ENCODE measurements around the gene CLMP. TPM values are rescaled to one million over a fixed set of nuclear protein-coding genes. Genes with fewer than 3 reads are reported as not detected.

CLMP gene
- total and polyA plus RNA-seq, 4 donors: 0.12 to 1.3 (median 0.35) TPM

DNA sequence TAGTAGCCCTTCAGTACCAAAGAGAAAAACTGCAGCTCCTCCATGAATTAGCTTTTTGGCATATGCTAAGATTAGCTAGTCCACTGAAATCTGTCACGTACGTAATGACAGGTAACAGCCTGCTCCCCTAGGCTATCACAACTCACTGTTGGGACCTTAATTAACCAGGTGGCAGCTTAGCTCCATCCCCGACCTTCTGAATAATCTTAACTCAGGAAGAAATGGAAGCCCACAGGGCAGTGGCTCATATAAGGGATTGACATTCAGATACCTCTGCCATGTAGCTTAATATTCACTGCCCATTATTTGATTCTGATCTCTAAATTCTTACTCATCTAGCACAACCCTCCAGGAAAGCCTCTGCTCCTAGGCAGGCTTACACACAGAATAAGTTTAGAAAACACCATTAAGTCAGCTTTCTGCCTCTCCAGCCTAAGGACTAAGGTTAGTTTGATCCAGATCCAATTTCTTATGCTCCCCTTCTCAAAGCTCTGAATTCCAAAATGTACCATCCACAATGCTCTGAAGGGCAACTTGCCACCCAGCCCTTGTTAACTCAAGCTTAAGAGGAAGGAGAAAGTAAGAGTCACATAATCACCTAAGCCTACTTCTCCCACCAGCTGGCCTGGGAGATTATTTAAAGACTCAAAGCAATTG is 138.1 kb downstream of the CLMP start:
- Histone ChIP-seq H3K9me3 (ENCODE audit: control insufficient read depth in 4 of 4, low read length in 3 of 4) (no peaks in the 10 kb centered on the region), H3K9ac (ENCODE audit: low read depth in 1 of 2, low read length in 2 of 2) (peak overlapping the region in 1 of 2 donors; percentile 2), H3K27ac (ENCODE audit: low read depth in 1 of 2, low read length in 2 of 2) (no peak overlapping the region), H3K36me3 (ENCODE audit: control insufficient read depth in 4 of 4, insufficient read depth in 3 of 4, low read depth in 1 of 4, low read length in 3 of 4) (peaks cover 13 to 60% (median 55%) of the 10 kb centered on the region in 4 donors), H3K4me3 (ENCODE audit: low read depth in 1 of 3, low read length in 3 of 3) (no peak overlapping the region), H3K27me3 (ENCODE audit: control insufficient read depth in 4 of 4, insufficient read depth in 4 of 4, low read length in 3 of 4) (no peaks in the 10 kb centered on the region), H3K4me1 (ENCODE audit: control insufficient read depth in 4 of 4, insufficient read depth in 4 of 4, low read length in 3 of 4) (peaks cover 3 to 27% (median 20%) of the 10 kb centered on the region in 4 donors)
- no peak for DNase-seq (ENCODE audit: low spot score)
- TF ChIP-seq GABPA (IDR thresholded peaks at IDR 0.05 in 1 of 2, conservative IDR thresholded peaks at IDR 0.05 in 1 of 2): no peak
- TF ChIP-seq HNF4A (conservative IDR thresholded peaks at IDR 0.05): no peak
- TF ChIP-seq RXRA (IDR thresholded peaks at IDR 0.05): no peak
- WGBS: 77% methylated on average over 3 of the region's 3 CpGs

DNA sequence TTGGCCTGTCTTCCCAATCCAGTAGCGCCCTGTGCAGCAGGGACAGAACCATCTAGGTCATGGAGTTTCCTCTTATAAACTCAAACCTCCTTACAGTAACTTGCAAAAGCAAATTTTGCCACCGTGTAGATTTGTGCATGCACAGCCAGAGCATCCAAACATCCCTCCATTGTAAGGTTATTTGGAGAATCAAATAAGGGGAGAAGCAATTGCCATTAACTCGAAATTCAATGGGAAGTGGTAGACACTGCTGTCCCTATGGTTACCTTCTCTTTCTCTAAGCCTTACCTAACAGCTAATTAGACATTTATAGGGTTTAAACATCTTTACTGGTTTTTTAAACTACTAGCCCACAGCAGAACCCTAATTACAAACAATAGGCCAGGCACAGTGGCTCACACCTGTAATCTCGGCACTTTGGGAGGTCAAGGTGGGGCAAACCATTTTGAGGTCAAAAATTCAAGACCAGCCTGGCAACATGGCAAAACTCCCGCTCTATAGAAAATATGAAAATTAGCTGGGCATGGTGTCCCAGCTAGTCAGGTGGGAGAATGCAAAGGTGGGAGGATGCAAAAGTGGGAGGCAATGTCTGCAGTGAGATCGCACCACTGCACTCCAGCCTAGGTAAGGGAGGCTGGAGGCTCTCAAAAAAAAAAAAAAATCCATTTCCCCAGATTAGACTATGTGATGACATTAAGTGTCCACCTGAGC is 139.7 kb downstream of the CLMP start:
- no peak overlapping the region for H3K9ac ChIP-seq (ENCODE audit: low read depth in 1 of 2, low read length in 2 of 2)
- H3K4me1 ChIP-seq (ENCODE audit: control insufficient read depth in 4 of 4, insufficient read depth in 4 of 4, low read length in 3 of 4): peaks cover 3 to 23% (median 18%) of the 10 kb centered on the region in 4 donors
- no peak overlapping the region for H3K27ac ChIP-seq (ENCODE audit: low read depth in 1 of 2, low read length in 2 of 2)
- no peak overlapping the region for H3K4me3 ChIP-seq (ENCODE audit: low read depth in 1 of 3, low read length in 3 of 3)
- no peak for DNase-seq (ENCODE audit: low spot score)
- TF ChIP-seq TAF1 (conservative IDR thresholded peaks at IDR 0.05): no peak
- no peak for TF ChIP-seq RAD21 (IDR thresholded peaks at IDR 0.05)
- TF ChIP-seq, protein P1, sequence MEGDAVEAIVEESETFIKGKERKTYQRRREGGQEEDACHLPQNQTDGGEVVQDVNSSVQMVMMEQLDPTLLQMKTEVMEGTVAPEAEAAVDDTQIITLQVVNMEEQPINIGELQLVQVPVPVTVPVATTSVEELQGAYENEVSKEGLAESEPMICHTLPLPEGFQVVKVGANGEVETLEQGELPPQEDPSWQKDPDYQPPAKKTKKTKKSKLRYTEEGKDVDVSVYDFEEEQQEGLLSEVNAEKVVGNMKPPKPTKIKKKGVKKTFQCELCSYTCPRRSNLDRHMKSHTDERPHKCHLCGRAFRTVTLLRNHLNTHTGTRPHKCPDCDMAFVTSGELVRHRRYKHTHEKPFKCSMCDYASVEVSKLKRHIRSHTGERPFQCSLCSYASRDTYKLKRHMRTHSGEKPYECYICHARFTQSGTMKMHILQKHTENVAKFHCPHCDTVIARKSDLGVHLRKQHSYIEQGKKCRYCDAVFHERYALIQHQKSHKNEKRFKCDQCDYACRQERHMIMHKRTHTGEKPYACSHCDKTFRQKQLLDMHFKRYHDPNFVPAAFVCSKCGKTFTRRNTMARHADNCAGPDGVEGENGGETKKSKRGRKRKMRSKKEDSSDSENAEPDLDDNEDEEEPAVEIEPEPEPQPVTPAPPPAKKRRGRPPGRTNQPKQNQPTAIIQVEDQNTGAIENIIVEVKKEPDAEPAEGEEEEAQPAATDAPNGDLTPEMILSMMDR (IDR thresholded peaks at IDR 0.05; ENCODE audit: low read depth, low read length, missing input control): no peak
- TF ChIP-seq, protein P2, sequence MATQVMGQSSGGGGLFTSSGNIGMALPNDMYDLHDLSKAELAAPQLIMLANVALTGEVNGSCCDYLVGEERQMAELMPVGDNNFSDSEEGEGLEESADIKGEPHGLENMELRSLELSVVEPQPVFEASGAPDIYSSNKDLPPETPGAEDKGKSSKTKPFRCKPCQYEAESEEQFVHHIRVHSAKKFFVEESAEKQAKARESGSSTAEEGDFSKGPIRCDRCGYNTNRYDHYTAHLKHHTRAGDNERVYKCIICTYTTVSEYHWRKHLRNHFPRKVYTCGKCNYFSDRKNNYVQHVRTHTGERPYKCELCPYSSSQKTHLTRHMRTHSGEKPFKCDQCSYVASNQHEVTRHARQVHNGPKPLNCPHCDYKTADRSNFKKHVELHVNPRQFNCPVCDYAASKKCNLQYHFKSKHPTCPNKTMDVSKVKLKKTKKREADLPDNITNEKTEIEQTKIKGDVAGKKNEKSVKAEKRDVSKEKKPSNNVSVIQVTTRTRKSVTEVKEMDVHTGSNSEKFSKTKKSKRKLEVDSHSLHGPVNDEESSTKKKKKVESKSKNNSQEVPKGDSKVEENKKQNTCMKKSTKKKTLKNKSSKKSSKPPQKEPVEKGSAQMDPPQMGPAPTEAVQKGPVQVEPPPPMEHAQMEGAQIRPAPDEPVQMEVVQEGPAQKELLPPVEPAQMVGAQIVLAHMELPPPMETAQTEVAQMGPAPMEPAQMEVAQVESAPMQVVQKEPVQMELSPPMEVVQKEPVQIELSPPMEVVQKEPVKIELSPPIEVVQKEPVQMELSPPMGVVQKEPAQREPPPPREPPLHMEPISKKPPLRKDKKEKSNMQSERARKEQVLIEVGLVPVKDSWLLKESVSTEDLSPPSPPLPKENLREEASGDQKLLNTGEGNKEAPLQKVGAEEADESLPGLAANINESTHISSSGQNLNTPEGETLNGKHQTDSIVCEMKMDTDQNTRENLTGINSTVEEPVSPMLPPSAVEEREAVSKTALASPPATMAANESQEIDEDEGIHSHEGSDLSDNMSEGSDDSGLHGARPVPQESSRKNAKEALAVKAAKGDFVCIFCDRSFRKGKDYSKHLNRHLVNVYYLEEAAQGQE (IDR thresholded peaks at IDR 0.05): no peak
- no peak for TF ChIP-seq HNF4G (IDR thresholded peaks at IDR 0.05)
- TF ChIP-seq EGR1 (IDR thresholded peaks at IDR 0.05; ENCODE audit: low read depth in 2 of 2): no peak
- TF ChIP-seq, protein P3, sequence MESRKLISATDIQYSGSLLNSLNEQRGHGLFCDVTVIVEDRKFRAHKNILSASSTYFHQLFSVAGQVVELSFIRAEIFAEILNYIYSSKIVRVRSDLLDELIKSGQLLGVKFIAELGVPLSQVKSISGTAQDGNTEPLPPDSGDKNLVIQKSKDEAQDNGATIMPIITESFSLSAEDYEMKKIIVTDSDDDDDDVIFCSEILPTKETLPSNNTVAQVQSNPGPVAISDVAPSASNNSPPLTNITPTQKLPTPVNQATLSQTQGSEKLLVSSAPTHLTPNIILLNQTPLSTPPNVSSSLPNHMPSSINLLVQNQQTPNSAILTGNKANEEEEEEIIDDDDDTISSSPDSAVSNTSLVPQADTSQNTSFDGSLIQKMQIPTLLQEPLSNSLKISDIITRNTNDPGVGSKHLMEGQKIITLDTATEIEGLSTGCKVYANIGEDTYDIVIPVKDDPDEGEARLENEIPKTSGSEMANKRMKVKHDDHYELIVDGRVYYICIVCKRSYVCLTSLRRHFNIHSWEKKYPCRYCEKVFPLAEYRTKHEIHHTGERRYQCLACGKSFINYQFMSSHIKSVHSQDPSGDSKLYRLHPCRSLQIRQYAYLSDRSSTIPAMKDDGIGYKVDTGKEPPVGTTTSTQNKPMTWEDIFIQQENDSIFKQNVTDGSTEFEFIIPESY (IDR thresholded peaks at IDR 0.05): no peak
- no peak for TF ChIP-seq FOXA1 (IDR thresholded peaks at IDR 0.05)
- no peak for TF ChIP-seq FOXA2 (IDR thresholded peaks at IDR 0.05)
- TF ChIP-seq, protein P4, sequence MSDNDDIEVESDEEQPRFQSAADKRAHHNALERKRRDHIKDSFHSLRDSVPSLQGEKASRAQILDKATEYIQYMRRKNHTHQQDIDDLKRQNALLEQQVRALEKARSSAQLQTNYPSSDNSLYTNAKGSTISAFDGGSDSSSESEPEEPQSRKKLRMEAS (IDR thresholded peaks at IDR 0.05): no peak
- no peak for TF ChIP-seq NR2F2 (IDR thresholded peaks at IDR 0.05)
- 67% methylated on average over 6 of the region's 6 CpGs for WGBS
- no peaks in the 10 kb centered on the region for H3K27me3 ChIP-seq (ENCODE audit: control insufficient read depth in 4 of 4, insufficient read depth in 4 of 4, low read length in 3 of 4)
- no peaks in the 10 kb centered on the region for H3K9me3 ChIP-seq (ENCODE audit: control insufficient read depth in 4 of 4, low read length in 3 of 4)
- H3K36me3 ChIP-seq (ENCODE audit: control insufficient read depth in 4 of 4, insufficient read depth in 3 of 4, low read depth in 1 of 4, low read length in 3 of 4): peaks cover 11 to 54% (median 51%) of the 10 kb centered on the region in 4 donors
